Measurements from ENCODE around the gene C2orf72. TPM values are rescaled to one million over a fixed set of nuclear protein-coding genes. Genes with fewer than 3 reads are reported as not detected.

C2orf72 gene
- total RNA-seq, 1 experiment from 2014 or later, result 0.66 TPM

DNA sequence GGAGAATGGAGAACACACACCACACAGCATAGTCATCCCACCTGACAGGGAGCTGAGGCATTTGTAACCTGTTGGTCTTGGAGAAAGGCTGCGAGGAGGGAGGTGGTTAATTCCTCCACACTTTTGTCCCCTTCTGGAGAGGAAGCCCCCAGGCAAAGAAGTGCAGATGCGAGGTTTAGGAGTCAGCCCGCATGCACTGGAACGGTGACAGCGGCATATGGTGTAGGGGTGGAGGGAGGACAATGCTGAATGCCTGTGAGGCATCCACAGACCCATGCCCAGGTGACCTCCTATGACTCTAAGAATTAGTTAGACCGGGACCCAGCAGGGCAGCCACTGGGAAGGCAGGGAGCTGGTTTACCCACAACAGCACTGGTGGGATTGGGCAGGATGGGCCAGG, 29.2 kb upstream of the C2orf72 start:
- Mint-ChIP-seq H3K27ac (ENCODE audit: unreplicated experiment) (no peak overlapping the region), H3K36me3 (ENCODE audit: insufficient read depth, unreplicated experiment) (no peaks in the 10 kb centered on the region), H3K4me1 (ENCODE audit: low read depth, unreplicated experiment) (no peaks in the 10 kb centered on the region), H3K4me3 (ENCODE audit: low read depth, unreplicated experiment) (no peak overlapping the region), H3K9me3 (ENCODE audit: low read depth, unreplicated experiment) (peaks cover 9% of the 10 kb centered on the region), H3K27me3 (ENCODE audit: unreplicated experiment) (peaks cover 91% of the 10 kb centered on the region)
- TF ChIP-seq CTCF (IDR thresholded peaks at IDR 0.05; ENCODE audit: unreplicated experiment), result no peak
- CTCF ChIA-PET, result no interaction called here
- intact Hi-C loops (cut with micrococcal nuclease; ENCODE audit: unreplicated experiment), result no loop called here
- DNase-seq, result no peak
- no TSS peak for BruUV-seq (replicated peaks)

DNA sequence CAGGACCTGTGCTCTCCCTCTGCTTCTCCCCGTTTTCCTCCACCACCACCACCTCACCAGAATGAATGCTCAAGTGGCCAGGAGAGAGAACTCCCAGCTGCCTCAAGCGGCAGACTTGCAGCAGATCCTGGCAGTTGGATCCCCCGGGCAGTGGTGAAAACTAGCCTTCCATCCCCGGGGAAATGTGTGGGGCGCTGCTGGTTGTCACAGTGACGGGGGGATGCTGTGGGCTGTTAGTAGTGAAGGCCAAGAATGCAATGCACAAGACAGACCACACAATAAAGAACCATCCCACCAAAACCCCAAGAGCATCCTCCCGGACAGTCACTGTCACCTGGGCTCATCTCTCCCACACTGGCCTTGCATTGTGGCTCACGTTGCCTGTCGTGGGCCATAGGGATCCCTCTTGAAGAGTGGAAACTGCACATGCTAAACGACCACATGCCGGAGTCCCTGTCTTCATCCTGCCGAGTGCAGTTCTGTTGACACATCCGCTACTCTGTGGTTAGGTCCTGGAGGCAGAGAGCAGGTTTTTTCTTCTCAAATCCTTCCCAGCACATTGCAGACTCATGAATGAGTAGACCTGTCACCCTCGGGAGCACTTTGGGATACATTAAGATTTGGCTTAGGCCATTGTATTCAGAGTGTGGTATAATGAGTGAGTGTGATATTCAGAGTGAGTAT, 27.9 kb upstream of the C2orf72 start:
- intact Hi-C loops (cut with micrococcal nuclease; ENCODE audit: unreplicated experiment), result no loop called here
- Mint-ChIP-seq H3K27ac (ENCODE audit: unreplicated experiment) (no peak overlapping the region), H3K4me3 (ENCODE audit: low read depth, unreplicated experiment) (no peak overlapping the region), H3K9me3 (ENCODE audit: low read depth, unreplicated experiment) (peaks cover 9% of the 10 kb centered on the region), H3K27me3 (ENCODE audit: unreplicated experiment) (peaks cover 85% of the 10 kb centered on the region), H3K4me1 (ENCODE audit: low read depth, unreplicated experiment) (no peaks in the 10 kb centered on the region), H3K36me3 (ENCODE audit: insufficient read depth, unreplicated experiment) (no peaks in the 10 kb centered on the region)
- no peak for DNase-seq
- CTCF ChIA-PET, result no interaction called here
- BruUV-seq (replicated peaks), result no TSS peak
- no peak for TF ChIP-seq CTCF (IDR thresholded peaks at IDR 0.05; ENCODE audit: unreplicated experiment)

DNA sequence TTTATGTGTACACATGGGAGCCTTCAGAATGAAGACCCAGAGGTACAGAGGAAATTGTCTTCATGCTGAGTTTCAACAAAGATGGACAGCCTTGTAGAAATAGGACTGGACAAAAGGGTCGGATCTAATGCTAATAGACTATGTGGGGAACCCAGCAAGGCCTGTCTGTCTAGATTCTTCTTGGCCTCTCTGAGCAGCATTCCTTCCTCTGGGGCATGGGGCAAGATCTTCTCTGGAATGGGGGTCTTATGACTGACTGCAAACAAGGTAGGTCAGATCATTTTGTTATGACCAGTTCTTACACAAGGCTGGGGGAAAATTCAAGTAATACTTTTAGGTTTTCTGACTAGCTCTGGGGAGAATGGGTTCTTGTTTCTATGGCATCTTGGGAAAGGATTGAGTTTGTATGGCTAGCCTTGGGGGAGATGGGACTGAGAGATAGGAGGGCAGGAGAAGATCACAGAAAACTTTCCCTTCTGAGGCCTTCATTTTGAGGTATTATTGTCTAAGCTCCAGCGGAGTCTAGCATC, 27.1 kb upstream of the C2orf72 start:
- Mint-ChIP-seq H3K4me3 (ENCODE audit: low read depth, unreplicated experiment) (no peak overlapping the region), H3K36me3 (ENCODE audit: insufficient read depth, unreplicated experiment) (no peaks in the 10 kb centered on the region), H3K27me3 (ENCODE audit: unreplicated experiment) (peaks cover 85% of the 10 kb centered on the region), H3K4me1 (ENCODE audit: low read depth, unreplicated experiment) (no peaks in the 10 kb centered on the region), H3K27ac (ENCODE audit: unreplicated experiment) (no peak overlapping the region), H3K9me3 (ENCODE audit: low read depth, unreplicated experiment) (peaks cover 4% of the 10 kb centered on the region)
- intact Hi-C loops (cut with micrococcal nuclease; ENCODE audit: unreplicated experiment), result no loop called here
- no TSS peak for BruUV-seq (replicated peaks)
- no peak for TF ChIP-seq CTCF (IDR thresholded peaks at IDR 0.05; ENCODE audit: unreplicated experiment)
- DNase-seq, result no peak
- CTCF ChIA-PET, result interaction anchor here (0.7 kb wide), 1 partner anchor 125 kb away, joined by 5 read pairs; no protein-coding TSS in a partner anchor

- CTCF ChIA-PET, result no interaction called here
- intact Hi-C loops (cut with micrococcal nuclease; ENCODE audit: unreplicated experiment), result no loop called here
- peaks cover 83% of the 10 kb centered on the region for H3K27me3 Mint-ChIP-seq (ENCODE audit: unreplicated experiment)
These were observed 25.8 kb upstream of the C2orf72 start for GRCh38 chr2:231011526-231011925.

More at GRCh38 chr2:231011526-231011925, 25.8 kb upstream of the C2orf72 start:
- Mint-ChIP-seq H3K27ac (ENCODE audit: unreplicated experiment) (no peak overlapping the region), H3K9me3 (ENCODE audit: low read depth, unreplicated experiment) (no peaks in the 10 kb centered on the region), H3K4me1 (ENCODE audit: low read depth, unreplicated experiment) (peaks cover 2% of the 10 kb centered on the region), H3K36me3 (ENCODE audit: insufficient read depth, unreplicated experiment) (no peaks in the 10 kb centered on the region), H3K4me3 (ENCODE audit: low read depth, unreplicated experiment) (no peak overlapping the region)
- no peak for DNase-seq
- TF ChIP-seq CTCF (IDR thresholded peaks at IDR 0.05; ENCODE audit: unreplicated experiment), result no peak
- BruUV-seq (replicated peaks), result no TSS peak
